HepG2 (cell line): ENCODE measurements around the gene USP7. TPM values are rescaled to one million over a fixed set of nuclear protein-coding genes. Genes with fewer than 3 reads are reported as not detected.

ENCODE experiments used
- AGO1 ChIP-seq: fragments of 200-400 bp; formaldehyde crosslinking; IDR thresholded peaks from 2 replicates; pipeline ENCODE4 v1.6.1; 2017; ENCODE audit warnings: mild to moderate bottlenecking, low read depth, low read length, moderate library complexity; ENCODE audit not compliant: poor library complexity, severe bottlenecking
- AKAP8 ChIP-seq: sonication (generic); formaldehyde crosslinking; IDR thresholded peaks from 2 replicates; pipeline ENCODE4 v1.5.1; 2020; ENCODE audit warnings: mild to moderate bottlenecking, missing genetic modification reagents
- ATAD3A ChIP-seq: sonication (generic); formaldehyde crosslinking; IDR thresholded peaks from 2 replicates; pipeline ENCODE4 v1.4.0; 2020; ENCODE audit warnings: missing genetic modification reagents
- EED ChIP-seq: sonication (generic); formaldehyde crosslinking; IDR thresholded peaks from 2 replicates; pipeline ENCODE4 v1.5.0; 2020; ENCODE audit warnings: mild to moderate bottlenecking, missing genetic modification reagents
- HNF4G ChIP-seq, 2 experiments: sonication (generic) in 1 of 2; formaldehyde crosslinking in 1 of 2; IDR thresholded peaks; 2 replicates each; pipeline versions ENCODE4 v1.4.0 to v1.6.1; 2011 to 2020; ENCODE audit warnings: borderline replicate concordance in 2 of 2, low read depth in 2 of 2, mild to moderate bottlenecking in 2 of 2, low read length in 1 of 2, missing genetic modification reagents in 1 of 2, moderate library complexity in 1 of 2
- KLF6 ChIP-seq: IDR thresholded peaks from 2 replicates; pipeline ENCODE4 v1.8.0; 2016; ENCODE audit warnings: missing biosample characterization, missing genetic modification reagents
- MLLT10 ChIP-seq: sonication (generic); formaldehyde crosslinking; IDR thresholded peaks from 2 replicates; pipeline ENCODE4 v1.4.0; 2020; ENCODE audit warnings: missing genetic modification reagents
- MTA1 ChIP-seq: sonication (generic); formaldehyde crosslinking; IDR thresholded peaks from 2 replicates; pipeline ENCODE4 v1.4.0; 2020; ENCODE audit warnings: missing genetic modification reagents, mild to moderate bottlenecking, borderline replicate concordance
- RNF2 ChIP-seq: fragments of 450-650 bp; conservative IDR thresholded peaks from 2 replicates; pipeline ENCODE4 v1.6.1; 2016; ENCODE audit warnings: low read depth
- SALL2 ChIP-seq: sonication (generic); formaldehyde crosslinking; IDR thresholded peaks from 2 replicates; pipeline ENCODE4 v1.8.1; 2023; ENCODE audit warnings: mild to moderate bottlenecking, missing genetic modification reagents, inconsistent platforms
- SMAD3 ChIP-seq: sonication (generic); formaldehyde crosslinking; IDR thresholded peaks from 2 replicates; pipeline ENCODE4 v1.4.0; 2020; ENCODE audit warnings: missing genetic modification reagents
- SP5 ChIP-seq: IDR thresholded peaks from 2 replicates; pipeline ENCODE4 v1.6.1; 2016; ENCODE audit warnings: low read depth, borderline replicate concordance
- THAP11 ChIP-seq: IDR thresholded peaks from 2 replicates; pipeline ENCODE4 v1.6.1; 2016; ENCODE audit warnings: missing biosample characterization, missing genetic modification reagents
- TP53 ChIP-seq: sonication (generic); formaldehyde crosslinking; conservative IDR thresholded peaks from 2 replicates; pipeline ENCODE4 v1.4.0; 2020; ENCODE audit warnings: missing genetic modification reagents
- ZFP90 ChIP-seq: sonication (generic); formaldehyde crosslinking; IDR thresholded peaks from 2 replicates; pipeline ENCODE4 v1.8.0; 2022; ENCODE audit warnings: missing genetic modification reagents, mild to moderate bottlenecking, inconsistent platforms, borderline replicate concordance
- ZFYVE20 ChIP-seq: sonication (generic); formaldehyde crosslinking; IDR thresholded peaks from 2 replicates; pipeline ENCODE4 v1.8.0; 2023; ENCODE audit warnings: low read depth, mild to moderate bottlenecking, moderate library complexity, missing genetic modification reagents, borderline replicate concordance
- ZNF263 ChIP-seq: sonication (generic); formaldehyde crosslinking; IDR thresholded peaks from 2 replicates; pipeline ENCODE4 v1.4.0; 2020; ENCODE audit warnings: missing genetic modification reagents
- ZNF788 ChIP-seq: sonication (generic); formaldehyde crosslinking; IDR thresholded peaks from 2 replicates; pipeline ENCODE4 v1.5.0; 2020; ENCODE audit warnings: mild to moderate bottlenecking, missing genetic modification reagents, borderline replicate concordance
- ZNF792 ChIP-seq: IDR thresholded peaks from 2 replicates; pipeline ENCODE4 v1.6.1; 2016
- polyA plus RNA-seq, 8 experiments: library from polyadenylated mRNA; depleted of rRNA in 3 of 8; stranded (reverse) in 7 of 8; unstranded in 1 of 8; fragments of >200 nt; fragmentation: Illumina TruSeq in 4 of 8; extraction: Trizol in 4 of 8; gene quantifications; 2 replicates each; pipeline versions ENCODE4 v1.2.1 to v1.2.3, GENCODE V29; 2011 to 2016; ENCODE audit warnings: low read depth in 4 of 8, missing spikeins in 1 of 8, mixed read lengths in 1 of 8; ENCODE audit not compliant: insufficient read depth in 1 of 8
- total RNA-seq, 5 experiments: library from RNA; depleted of rRNA; stranded (reverse); fragments of >200 nt; fragmentation: Illumina TruSeq; extraction: Trizol; gene quantifications; 2 replicates each; pipeline ENCODE4 v1.2.3, GENCODE V29; 2016; ENCODE audit warnings: low read depth in 1 of 5
- TF ChIP-seq, protein P1 (sequence below): IDR thresholded peaks from 2 replicates; pipeline ENCODE4 v1.6.1; 2012; ENCODE audit warnings: low read length, improper control_type of control experiment
- TF ChIP-seq, protein P2 (sequence below): sonication (generic); formaldehyde crosslinking; IDR thresholded peaks from 2 replicates; pipeline ENCODE4 v1.4.0; 2020; ENCODE audit warnings: missing genetic modification reagents
- TF ChIP-seq, protein P3 (sequence below): sonication (generic); formaldehyde crosslinking; IDR thresholded peaks from 2 replicates; pipeline ENCODE4 v1.5.0; 2020; ENCODE audit warnings: missing genetic modification reagents
- TF ChIP-seq, protein P4 (sequence below): sonication (generic); formaldehyde crosslinking; IDR thresholded peaks from 2 replicates; pipeline ENCODE4 v1.5.0; 2020; ENCODE audit warnings: mild to moderate bottlenecking, missing genetic modification reagents, moderate library complexity

The USP7 gene
- total and polyA plus RNA-seq, 2 of the 13 experiments (the other 11 are each of a cell fraction or from before 2014, with no cell fraction given): 52.5 to 173 TPM

DNA sequence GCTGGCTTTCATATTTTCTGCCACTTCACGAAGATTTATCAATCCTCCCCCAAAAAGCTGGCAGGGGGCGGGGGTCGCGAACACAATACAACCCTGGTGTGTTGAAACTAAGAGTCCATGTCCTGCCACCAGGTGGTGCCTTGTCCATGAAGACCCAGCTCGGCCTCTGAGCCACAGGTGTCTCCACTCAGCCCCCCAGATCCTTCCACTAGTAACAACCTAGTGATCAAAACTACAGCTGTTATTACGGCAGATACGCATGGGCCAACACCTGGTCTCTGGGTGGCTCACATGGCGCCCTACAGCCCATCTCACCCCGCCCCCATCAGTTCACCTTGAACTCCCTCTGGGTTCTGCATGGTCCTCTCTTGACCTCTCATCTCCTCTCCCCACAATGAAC is 27.7 kb downstream of the USP7 start (continued):
- TF ChIP-seq, protein P1, sequence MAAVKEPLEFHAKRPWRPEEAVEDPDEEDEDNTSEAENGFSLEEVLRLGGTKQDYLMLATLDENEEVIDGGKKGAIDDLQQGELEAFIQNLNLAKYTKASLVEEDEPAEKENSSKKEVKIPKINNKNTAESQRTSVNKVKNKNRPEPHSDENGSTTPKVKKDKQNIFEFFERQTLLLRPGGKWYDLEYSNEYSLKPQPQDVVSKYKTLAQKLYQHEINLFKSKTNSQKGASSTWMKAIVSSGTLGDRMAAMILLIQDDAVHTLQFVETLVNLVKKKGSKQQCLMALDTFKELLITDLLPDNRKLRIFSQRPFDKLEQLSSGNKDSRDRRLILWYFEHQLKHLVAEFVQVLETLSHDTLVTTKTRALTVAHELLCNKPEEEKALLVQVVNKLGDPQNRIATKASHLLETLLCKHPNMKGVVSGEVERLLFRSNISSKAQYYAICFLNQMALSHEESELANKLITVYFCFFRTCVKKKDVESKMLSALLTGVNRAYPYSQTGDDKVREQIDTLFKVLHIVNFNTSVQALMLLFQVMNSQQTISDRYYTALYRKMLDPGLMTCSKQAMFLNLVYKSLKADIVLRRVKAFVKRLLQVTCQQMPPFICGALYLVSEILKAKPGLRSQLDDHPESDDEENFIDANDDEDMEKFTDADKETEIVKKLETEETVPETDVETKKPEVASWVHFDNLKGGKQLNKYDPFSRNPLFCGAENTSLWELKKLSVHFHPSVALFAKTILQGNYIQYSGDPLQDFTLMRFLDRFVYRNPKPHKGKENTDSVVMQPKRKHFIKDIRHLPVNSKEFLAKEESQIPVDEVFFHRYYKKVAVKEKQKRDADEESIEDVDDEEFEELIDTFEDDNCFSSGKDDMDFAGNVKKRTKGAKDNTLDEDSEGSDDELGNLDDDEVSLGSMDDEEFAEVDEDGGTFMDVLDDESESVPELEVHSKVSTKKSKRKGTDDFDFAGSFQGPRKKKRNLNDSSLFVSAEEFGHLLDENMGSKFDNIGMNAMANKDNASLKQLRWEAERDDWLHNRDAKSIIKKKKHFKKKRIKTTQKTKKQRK: no peak
- TF ChIP-seq ZFP90 (CRISPR knock-in tag) (no peak), SALL2 (CRISPR knock-in tag) (no peak), RNF2 (no peak), ZNF263 (CRISPR knock-in tag) (no peak), SP5 (peak; percentile 14; the same call in 1 of the 2 replicates), ZFYVE20 (CRISPR knock-in tag) (0 out of 2 replicates have a peak, but pooled peaks have one; percentile 40), AKAP8 (CRISPR knock-in tag) (peak; percentile 36; the same call in 1 of the 2 replicates), SMAD3 (CRISPR knock-in tag) (no peak), ZNF788 (peak; percentile 68; the same call in 1 of the 2 replicates), MLLT10 (CRISPR knock-in tag) (no peak), MTA1 (CRISPR knock-in tag) (no peak), HNF4G (IDR thresholded peaks at IDR 0.05; ENCODE audit: borderline replicate concordance, low read depth, low read length) (0 out of 2 replicates have a peak, but pooled peaks have one; percentile 11), HNF4G (CRISPR knock-in tag; IDR thresholded peaks at IDR 0.05; ENCODE audit: borderline replicate concordance, low read depth) (no peak), TP53 (CRISPR knock-in tag) (no peak), ZNF792 (CRISPR knock-in tag) (no peak), AGO1 (no peak), EED (CRISPR knock-in tag) (no peak), THAP11 (CRISPR knock-in tag) (no peak), ATAD3A (CRISPR knock-in tag) (no peak), KLF6 (CRISPR knock-in tag) (no peak)
- TF ChIP-seq, protein P2, sequence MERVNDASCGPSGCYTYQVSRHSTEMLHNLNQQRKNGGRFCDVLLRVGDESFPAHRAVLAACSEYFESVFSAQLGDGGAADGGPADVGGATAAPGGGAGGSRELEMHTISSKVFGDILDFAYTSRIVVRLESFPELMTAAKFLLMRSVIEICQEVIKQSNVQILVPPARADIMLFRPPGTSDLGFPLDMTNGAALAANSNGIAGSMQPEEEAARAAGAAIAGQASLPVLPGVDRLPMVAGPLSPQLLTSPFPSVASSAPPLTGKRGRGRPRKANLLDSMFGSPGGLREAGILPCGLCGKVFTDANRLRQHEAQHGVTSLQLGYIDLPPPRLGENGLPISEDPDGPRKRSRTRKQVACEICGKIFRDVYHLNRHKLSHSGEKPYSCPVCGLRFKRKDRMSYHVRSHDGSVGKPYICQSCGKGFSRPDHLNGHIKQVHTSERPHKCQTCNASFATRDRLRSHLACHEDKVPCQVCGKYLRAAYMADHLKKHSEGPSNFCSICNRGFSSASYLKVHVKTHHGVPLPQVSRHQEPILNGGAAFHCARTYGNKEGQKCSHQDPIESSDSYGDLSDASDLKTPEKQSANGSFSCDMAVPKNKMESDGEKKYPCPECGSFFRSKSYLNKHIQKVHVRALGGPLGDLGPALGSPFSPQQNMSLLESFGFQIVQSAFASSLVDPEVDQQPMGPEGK (CRISPR knock-in tag): peak; percentile 74
- TF ChIP-seq, protein P3, sequence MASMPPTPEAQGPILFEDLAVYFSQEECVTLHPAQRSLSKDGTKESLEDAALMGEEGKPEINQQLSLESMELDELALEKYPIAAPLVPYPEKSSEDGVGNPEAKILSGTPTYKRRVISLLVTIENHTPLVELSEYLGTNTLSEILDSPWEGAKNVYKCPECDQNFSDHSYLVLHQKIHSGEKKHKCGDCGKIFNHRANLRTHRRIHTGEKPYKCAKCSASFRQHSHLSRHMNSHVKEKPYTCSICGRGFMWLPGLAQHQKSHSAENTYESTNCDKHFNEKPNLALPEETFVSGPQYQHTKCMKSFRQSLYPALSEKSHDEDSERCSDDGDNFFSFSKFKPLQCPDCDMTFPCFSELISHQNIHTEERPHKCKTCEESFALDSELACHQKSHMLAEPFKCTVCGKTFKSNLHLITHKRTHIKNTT (CRISPR knock-in tag): no peak
- TF ChIP-seq, protein P4, sequence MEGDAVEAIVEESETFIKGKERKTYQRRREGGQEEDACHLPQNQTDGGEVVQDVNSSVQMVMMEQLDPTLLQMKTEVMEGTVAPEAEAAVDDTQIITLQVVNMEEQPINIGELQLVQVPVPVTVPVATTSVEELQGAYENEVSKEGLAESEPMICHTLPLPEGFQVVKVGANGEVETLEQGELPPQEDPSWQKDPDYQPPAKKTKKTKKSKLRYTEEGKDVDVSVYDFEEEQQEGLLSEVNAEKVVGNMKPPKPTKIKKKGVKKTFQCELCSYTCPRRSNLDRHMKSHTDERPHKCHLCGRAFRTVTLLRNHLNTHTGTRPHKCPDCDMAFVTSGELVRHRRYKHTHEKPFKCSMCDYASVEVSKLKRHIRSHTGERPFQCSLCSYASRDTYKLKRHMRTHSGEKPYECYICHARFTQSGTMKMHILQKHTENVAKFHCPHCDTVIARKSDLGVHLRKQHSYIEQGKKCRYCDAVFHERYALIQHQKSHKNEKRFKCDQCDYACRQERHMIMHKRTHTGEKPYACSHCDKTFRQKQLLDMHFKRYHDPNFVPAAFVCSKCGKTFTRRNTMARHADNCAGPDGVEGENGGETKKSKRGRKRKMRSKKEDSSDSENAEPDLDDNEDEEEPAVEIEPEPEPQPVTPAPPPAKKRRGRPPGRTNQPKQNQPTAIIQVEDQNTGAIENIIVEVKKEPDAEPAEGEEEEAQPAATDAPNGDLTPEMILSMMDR (CRISPR knock-in tag): peak; percentile 74
